Endometrial microvascular endothelial cells (primary cell): ENCODE measurements around the gene NDUFV2. TPM values are rescaled to one million over a fixed set of nuclear protein-coding genes. Genes with fewer than 3 reads are reported as not detected.

Experiments
- in situ Hi-C: cut with HindIII; loops from 2 replicates; pipeline ENCODE4 v1.10.0; 2017; ENCODE audit warnings: low sequenced_read_pairs, low pct_unique_long_range_greater_than_20kb; ENCODE audit errors: inconsistent ontology term
- total RNA-seq: library from RNA; depleted of rRNA; stranded (reverse); fragments of >200 nt; gene quantifications from one replicate; pipeline ENCODE4 v1.2.3, GENCODE V29; 2015; ENCODE audit errors: inconsistent ontology term

The NDUFV2 gene
- total RNA-seq, 1 donor from 2014 or later, result 197 TPM

GRCh38 chr18:9174302-9174701, 71.8 kb downstream of the NDUFV2 start:
- in situ Hi-C loops, result no loop called here

GRCh38 chr18:9175115-9175514, 72.6 kb downstream of the NDUFV2 start:
- in situ Hi-C loops, result no loop called here

GRCh38 chr18:9177031-9177430, 74.5 kb downstream of the NDUFV2 start:
- in situ Hi-C loops, result no loop called here

GRCh38 chr18:9177466-9177865, 75.0 kb downstream of the NDUFV2 start:
- in situ Hi-C loops, result no loop called here

GRCh38 chr18:9178557-9178956, 76.1 kb downstream of the NDUFV2 start:
- in situ Hi-C loops, result no loop called here

GRCh38 chr18:9181275-9181674, 78.8 kb downstream of the NDUFV2 start:
- in situ Hi-C loops, result no loop called here

- in situ Hi-C loops, result no loop called here
These were observed 80.4 kb downstream of the NDUFV2 start for GRCh38 chr18:9182852-9183399.

Other genes starting within 250 kb of the NDUFV2 start
- gene ANKRD12, start 34.1 kb downstream of the NDUFV2 start, total RNA-seq, result 4.8 TPM
- gene TWSG1, start 232.1 kb downstream of the NDUFV2 start, total RNA-seq, result 94.9 TPM